ENCODE measurements around the gene GPR107.
A peak's percentile ranks its signal among the peaks of the same experiment; 100 is the strongest.
"Not testable (repeated sequence)": the region's sequence is repeated elsewhere in the genome, so short reads cannot be mapped to it uniquely, and the experiment has no call there.

GPR107 gene

GRCh38 chr9:130053504-130054324, at the start of gene GPR107:
Gene GPR107, plus strand, starts transcription at chr9:130053906. Its CDS starts 27 bp downstream, at chr9:130053933.
- peak; percentile 64 to 88 (median 66) for DNase-seq (ENCODE audit: low read depth in 3 of 3)

DNA sequence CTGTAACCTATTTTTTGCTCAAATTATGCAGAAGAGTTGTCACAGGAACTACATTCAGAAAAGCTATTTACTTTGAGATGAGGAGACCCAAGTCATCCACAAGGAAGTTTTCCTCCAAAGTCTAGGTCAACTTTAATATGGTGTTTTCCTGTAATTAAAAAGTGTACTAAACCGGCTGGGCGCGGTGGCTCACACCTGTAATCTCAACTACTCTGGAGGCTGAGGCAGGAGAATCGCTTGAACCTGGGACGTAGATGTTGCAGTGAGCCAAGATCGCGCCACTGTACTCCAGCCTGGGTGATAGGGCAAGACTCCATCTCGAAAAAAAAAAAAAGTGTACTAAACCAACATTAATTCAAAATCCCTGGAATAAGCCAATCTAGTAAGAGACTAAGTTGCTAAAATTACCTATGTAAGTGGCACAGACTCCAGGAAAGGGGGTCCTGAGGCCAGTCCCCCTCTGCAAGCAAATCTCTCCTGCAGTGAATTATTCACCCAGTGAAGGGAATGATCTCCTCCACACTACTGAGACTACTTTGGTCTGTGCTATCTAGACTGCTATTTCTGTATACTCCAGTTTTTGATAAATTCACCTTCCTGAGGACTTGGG, 49.7 kb upstream of the GPR107 start:
- DNase-seq (ENCODE audit: low read depth in 3 of 3): no peak

- not testable (repeated sequence) for DNase-seq (ENCODE audit: low read depth in 3 of 3)
Measured at GRCh38 chr9:130006952-130007351, 46.8 kb upstream of the GPR107 start.

- DNase-seq (ENCODE audit: low read depth in 3 of 3): no peak
Measured at GRCh38 chr9:130008538-130008937, 45.2 kb upstream of the GPR107 start.

GRCh38 chr9:130009546-130009945, 44.2 kb upstream of the GPR107 start:
- not testable (repeated sequence) for DNase-seq (ENCODE audit: low read depth in 3 of 3)

DNA sequence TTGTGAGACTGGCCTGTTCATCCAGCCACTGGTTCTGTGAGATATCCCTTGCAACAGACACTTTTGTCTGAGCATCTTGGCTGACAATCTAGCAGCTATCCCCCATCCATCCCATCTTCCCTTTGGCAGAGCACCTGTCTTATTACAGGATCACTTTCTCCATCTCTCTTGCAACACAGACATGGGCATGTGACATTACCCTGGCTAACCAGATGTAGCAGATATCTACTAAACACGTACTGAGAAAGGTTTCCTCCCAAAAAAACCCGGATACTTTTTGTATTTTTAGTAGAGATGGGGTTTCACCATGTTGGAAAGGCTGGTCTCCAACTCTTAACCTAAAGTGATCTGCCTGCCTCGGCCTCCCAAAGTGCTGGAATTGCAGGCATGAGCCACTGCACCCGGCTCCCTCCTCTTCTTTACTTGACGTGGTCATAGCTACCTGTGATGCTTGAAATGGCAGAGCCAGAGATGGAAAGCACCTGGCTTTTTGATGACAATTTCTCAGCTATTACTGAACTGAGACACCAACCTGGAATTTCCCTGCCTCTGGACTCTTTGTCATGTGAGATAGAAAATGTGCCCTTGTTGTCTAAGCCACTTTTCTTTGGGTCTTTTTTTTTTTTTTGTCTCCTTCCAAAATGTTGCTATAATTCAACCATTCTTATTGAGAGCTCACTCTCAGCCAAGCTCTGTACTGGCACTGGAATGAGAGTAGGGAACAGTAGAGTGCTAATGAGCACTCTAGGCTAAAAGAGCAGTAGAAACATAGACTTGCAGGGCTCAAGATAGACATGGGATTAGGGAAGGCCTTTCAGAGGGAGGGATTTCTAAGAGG, 43.3 kb upstream of the GPR107 start:
- no peak for DNase-seq (ENCODE audit: low read depth in 3 of 3)

DNA sequence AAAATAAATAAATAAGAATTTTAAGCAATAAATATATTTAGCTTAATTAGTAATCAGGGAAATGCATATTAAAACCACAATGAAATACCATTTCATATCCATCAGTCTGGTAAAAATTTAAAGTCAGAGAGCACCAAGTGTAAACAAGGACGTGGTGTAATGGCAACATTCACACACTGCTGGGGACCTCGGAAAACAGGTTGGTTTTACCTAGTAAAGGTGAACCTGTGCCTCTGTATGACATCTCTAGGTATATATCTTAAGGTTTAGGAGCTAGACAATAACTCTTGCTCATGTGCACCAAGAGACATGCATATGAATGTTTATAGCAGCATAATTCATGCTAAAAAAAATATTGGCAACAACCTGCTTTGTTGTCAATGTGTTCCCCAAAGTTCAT, 40.4 kb upstream of the GPR107 start:
- no peak for DNase-seq (ENCODE audit: low read depth in 3 of 3)

- DNase-seq (ENCODE audit: low read depth in 3 of 3): no peak
Measured at GRCh38 chr9:130015353-130016019, 38.2 kb upstream of the GPR107 start.

GRCh38 chr9:130017076-130017475, 36.6 kb upstream of the GPR107 start:
- DNase-seq (ENCODE audit: low read depth in 3 of 3): no peak

- DNase-seq (ENCODE audit: low read depth in 3 of 3): not testable (repeated sequence)
Measured at GRCh38 chr9:130017510-130017909, 36.2 kb upstream of the GPR107 start.

GRCh38 chr9:130018265-130018664, 35.4 kb upstream of the GPR107 start:
- DNase-seq (ENCODE audit: low read depth in 3 of 3): no peak

DNA sequence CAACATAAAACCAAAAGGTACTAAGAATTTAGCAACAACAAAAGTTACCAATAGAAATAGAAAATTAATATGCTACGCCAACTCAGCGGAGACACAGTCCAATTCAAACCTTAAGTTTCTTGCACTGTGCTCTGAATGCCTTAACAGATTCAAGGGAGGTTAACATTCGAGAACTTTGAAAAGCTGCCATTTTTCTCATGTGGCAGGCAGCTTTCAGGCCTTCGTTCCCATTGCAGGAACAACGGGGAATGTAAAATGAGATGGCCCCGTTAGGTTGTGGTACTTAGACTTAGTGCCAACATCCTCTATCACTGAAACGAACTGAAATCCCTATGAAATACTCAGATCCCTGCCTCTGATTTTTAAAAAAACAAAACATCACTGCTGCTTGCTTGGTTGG, 33.1 kb upstream of the GPR107 start:
- no peak for DNase-seq (ENCODE audit: low read depth in 3 of 3)

DNA sequence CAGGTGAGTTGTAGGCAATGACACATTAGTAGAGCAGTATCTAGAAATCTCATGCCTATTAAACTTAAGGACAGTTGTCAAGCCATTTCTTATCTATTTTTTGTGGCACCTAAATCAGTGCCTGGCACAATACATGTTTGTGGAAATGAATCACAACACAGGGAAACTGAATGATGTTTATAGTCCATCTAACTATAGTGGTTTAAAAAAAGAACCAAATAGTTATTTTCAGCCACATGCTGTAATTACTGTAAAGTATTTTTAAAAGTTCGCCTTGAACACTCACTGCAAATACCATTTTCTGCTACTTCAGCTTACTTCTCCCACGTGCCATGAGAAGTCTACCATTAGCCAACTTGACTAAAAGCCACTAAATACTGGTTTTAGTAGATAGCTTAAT, 32.6 kb upstream of the GPR107 start:
- no peak for DNase-seq (ENCODE audit: low read depth in 3 of 3)

- DNase-seq (ENCODE audit: low read depth in 3 of 3): not testable (repeated sequence)
Measured at GRCh38 chr9:130021842-130022241, 31.9 kb upstream of the GPR107 start.

DNA sequence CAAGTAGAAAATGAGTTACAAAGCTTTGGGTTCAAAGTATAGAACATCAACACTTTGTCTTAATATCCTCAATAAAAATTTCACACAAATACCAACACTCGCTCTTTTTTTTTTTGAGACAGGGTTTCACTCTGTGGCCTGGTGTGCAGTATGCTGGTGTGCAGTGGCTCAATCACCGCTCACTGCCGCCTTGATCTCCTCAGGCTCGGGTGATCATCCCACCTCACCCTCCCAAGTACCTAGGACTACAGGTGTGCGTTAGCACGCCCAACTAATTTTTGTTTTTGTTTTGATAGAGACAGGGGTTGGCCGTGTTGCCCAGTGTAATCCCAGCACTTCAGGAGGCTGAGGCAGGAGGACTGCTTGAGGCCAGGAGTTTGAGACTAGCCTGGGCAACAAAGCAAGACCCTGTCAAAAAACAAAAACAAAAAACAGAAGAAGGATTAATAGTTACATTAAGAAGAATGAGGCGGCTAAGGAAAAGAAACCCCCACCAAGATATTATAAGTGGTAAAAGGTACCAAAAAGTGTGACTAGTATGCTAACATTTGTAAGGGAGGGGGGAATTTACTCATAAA, 31.1 kb upstream of the GPR107 start:
- DNase-seq (ENCODE audit: low read depth in 3 of 3): no peak

- DNase-seq (ENCODE audit: low read depth in 3 of 3): no peak
Measured at GRCh38 chr9:130023144-130023787, 30.4 kb upstream of the GPR107 start.

- DNase-seq (ENCODE audit: low read depth in 3 of 3): no peak
Measured at GRCh38 chr9:130023994-130024596, 29.6 kb upstream of the GPR107 start.

DNA sequence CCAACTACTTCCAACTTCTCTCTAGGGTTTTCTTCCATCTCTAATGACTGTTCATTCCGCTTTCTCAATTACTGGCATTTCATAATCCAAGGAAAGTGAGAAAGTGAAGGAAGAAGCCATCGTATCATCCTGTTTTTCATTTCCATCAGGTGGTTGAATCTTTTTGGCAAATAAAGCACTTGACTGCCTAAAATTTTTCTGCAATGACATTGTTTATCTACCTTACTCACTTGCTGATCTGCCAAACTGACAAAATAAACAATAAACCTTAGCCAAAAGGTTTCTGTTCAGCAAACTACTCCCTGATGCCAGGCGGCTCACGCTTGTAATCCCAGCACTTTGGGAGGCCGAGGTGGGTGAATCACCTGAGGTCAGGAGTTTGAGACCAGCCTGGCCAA, 29.1 kb upstream of the GPR107 start:
- no peak for DNase-seq (ENCODE audit: low read depth in 3 of 3)

GRCh38 chr9:130026583-130027340, 26.9 kb upstream of the GPR107 start:
- no peak for DNase-seq (ENCODE audit: low read depth in 3 of 3)
